Measurements from ENCODE around the gene C11orf42. TPM values are rescaled to one million over a fixed set of nuclear protein-coding genes. Genes with fewer than 3 reads are reported as not detected.

Gene C11orf42
- total and polyA plus RNA-seq, 8 donors, result not detected

DNA sequence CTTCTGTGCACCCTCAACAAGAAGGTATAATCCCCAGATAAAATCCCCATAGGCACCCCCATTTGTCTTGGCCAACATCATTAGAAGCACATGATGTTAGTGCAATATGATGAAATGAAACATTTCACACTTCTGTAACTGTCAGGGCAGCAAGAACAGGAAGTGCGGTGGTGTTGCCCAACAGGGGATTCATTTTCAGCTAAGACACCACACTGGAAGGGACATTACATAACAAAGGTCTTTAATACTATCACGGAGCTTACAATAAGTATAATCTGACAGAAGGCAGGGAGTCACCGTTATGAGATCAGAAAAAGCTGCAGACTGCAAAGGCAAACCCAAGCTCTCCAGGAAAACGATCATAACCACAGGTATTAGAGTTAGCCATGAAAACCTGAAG, 4.4 kb upstream of the C11orf42 start:
- H3K4me3 ChIP-seq, result no peak overlapping the region
- intact Hi-C loops (cut with DNase I), result no loop called here
- H3K9me3 ChIP-seq, result no peaks in the 10 kb centered on the region
- WGBS, 2 donors, result 79 to 83% methylated on average over 4 of the region's 4 CpGs
- DNase-seq (peak in 1 of 6 donors; percentile 43), ATAC-seq (peak in 3 of 4 donors; percentile 30 to 63 (median 61)), FAIRE-seq (no peak)
- H3K27ac ChIP-seq, result no peak overlapping the region
- TF ChIP-seq, protein P1, sequence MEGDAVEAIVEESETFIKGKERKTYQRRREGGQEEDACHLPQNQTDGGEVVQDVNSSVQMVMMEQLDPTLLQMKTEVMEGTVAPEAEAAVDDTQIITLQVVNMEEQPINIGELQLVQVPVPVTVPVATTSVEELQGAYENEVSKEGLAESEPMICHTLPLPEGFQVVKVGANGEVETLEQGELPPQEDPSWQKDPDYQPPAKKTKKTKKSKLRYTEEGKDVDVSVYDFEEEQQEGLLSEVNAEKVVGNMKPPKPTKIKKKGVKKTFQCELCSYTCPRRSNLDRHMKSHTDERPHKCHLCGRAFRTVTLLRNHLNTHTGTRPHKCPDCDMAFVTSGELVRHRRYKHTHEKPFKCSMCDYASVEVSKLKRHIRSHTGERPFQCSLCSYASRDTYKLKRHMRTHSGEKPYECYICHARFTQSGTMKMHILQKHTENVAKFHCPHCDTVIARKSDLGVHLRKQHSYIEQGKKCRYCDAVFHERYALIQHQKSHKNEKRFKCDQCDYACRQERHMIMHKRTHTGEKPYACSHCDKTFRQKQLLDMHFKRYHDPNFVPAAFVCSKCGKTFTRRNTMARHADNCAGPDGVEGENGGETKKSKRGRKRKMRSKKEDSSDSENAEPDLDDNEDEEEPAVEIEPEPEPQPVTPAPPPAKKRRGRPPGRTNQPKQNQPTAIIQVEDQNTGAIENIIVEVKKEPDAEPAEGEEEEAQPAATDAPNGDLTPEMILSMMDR (IDR thresholded peaks at IDR 0.05), result no peak
- no peaks in the 10 kb centered on the region for H3K4me1 ChIP-seq
- no peaks in the 10 kb centered on the region for H3K27me3 ChIP-seq
- no peaks in the 10 kb centered on the region for H3K36me3 ChIP-seq

DNA sequence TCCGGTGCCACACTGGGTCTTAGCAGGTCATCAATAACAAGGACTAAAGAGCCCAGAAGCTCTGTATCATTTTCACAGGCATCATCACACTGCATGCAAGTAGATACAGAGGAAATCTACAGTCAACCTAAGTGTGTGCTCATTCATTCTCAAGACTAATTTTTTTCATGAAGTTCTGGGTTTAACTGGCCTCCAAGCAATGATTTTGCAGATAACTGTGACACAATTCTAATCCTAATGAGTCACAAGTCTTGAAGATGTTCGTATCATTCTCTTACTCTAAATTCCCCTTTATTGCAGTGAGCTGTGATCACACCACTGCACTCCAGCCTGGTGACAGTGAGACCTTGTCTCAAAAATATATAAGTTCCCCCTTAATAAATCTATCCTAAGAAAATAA, 3.9 kb upstream of the C11orf42 start:
- no peak overlapping the region for H3K4me3 ChIP-seq
- no peaks in the 10 kb centered on the region for H3K36me3 ChIP-seq
- intact Hi-C loops (cut with DNase I), result no loop called here
- no peak for FAIRE-seq
- no peak overlapping the region for H3K27ac ChIP-seq
- TF ChIP-seq, protein P1 (IDR thresholded peaks at IDR 0.05), result no peak
- H3K9me3 ChIP-seq, result no peaks in the 10 kb centered on the region
- H3K27me3 ChIP-seq, result no peaks in the 10 kb centered on the region
- 74 to 90% methylated on average over 2 of the region's 2 CpGs for WGBS, 2 donors
- peak in 1 of 4 donors; percentile 32 for ATAC-seq
- H3K4me1 ChIP-seq, result no peaks in the 10 kb centered on the region
- DNase-seq, result no peak

DNA sequence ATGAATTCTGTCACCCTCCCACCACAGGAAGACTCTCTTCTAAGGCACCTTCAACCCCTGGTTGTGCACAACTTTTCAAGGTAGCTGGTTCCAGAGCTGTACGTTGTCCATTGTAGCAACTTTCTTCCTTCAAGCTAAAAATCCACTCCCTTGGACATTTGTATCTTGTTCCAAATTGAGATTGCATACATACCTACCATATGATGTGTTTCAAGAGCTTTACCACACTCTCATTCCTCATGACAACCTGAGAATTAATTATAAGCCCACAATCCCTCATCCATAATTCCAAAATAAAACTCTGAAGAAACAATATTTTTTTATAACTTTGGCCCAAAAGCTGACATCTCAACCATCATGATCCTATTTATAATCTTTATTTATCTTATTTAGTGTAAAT, 3.3 kb upstream of the C11orf42 start:
- intact Hi-C loops (cut with DNase I), result no loop called here
- H3K9me3 ChIP-seq, result no peaks in the 10 kb centered on the region
- ATAC-seq (no peak), FAIRE-seq (no peak), DNase-seq (no peak)
- no peak overlapping the region for H3K27ac ChIP-seq
- TF ChIP-seq, protein P1 (IDR thresholded peaks at IDR 0.05), result no peak
- H3K4me3 ChIP-seq, result no peak overlapping the region
- H3K27me3 ChIP-seq, result no peaks in the 10 kb centered on the region
- no peaks in the 10 kb centered on the region for H3K36me3 ChIP-seq
- 88 to 97% methylated on average over 1 of the region's 1 CpG for WGBS, 2 donors
- H3K4me1 ChIP-seq, result no peaks in the 10 kb centered on the region

DNA sequence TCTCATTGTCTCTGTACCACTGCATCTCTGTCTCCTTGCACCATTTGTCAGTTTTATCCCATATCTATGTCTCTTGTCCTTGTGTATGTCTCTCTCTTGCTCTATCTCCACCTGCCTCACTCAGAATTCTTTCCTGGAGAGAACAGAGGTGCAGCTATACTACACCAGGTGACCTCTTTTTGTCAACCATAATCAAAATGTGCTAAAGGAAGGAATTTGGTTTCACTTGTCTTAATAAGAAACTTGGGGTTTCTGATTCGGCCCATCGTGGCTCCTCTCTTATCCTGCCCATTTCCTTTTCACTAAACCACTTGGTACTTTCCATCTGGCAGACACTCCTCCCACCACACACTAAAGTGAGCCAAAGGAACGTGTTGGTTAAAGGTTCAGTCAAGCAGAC, 2.0 kb upstream of the C11orf42 start:
- no peaks in the 10 kb centered on the region for H3K36me3 ChIP-seq
- H3K27me3 ChIP-seq, result no peaks in the 10 kb centered on the region
- FAIRE-seq (no peak), ATAC-seq (no peak), DNase-seq (no peak)
- H3K27ac ChIP-seq, result no peak overlapping the region
- WGBS, 2 donors, result 72 to 83% methylated on average over 3 of the region's 3 CpGs
- H3K4me3 ChIP-seq, result no peak overlapping the region
- H3K4me1 ChIP-seq, result no peaks in the 10 kb centered on the region
- H3K9me3 ChIP-seq, result no peaks in the 10 kb centered on the region
- intact Hi-C loops (cut with DNase I), result no loop called here
- TF ChIP-seq, protein P1 (IDR thresholded peaks at IDR 0.05), result no peak

DNA sequence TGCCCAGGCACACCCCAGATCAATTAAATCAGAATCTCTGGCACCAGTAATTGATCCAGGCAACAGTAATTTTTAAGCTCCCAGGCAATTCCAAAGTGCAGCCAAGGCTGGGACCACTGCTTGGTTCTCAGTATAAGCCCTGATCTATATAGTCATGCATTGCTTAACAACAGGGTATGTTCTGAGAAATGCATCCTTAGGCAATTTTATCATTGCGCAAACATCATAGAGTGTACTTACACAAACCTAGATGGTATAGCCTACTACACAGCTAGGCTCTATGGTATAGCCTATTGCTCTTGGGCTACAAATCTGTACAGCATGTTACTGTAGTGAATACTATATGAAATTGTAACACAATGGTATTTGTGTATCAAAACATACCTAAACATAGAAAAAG, 651 bp upstream of the C11orf42 start:
- Histone ChIP-seq H3K27me3 (no peaks in the 10 kb centered on the region), H3K9me3 (no peaks in the 10 kb centered on the region), H3K36me3 (peaks cover 0 to 10% (median 0%) of the 10 kb centered on the region in 3 donors), H3K4me3 (no peak overlapping the region), H3K27ac (no peak overlapping the region), H3K4me1 (no peaks in the 10 kb centered on the region)
- no peak for ATAC-seq
- DNase-seq, result no peak
- WGBS, 2 donors, result 96 to 100% methylated on average over 1 of the region's 1 CpG
- no peak for FAIRE-seq
- TF ChIP-seq, protein P1 (IDR thresholded peaks at IDR 0.05), result no peak
- intact Hi-C loops (cut with DNase I), result no loop called here
